HG03175 (cell line): Measurements from ENCODE around the gene MN1.

Experiments used
- ATAC-seq: cut with Tn5 transposase; IDR thresholded peaks from one replicate; pipeline ENCODE4 v1.9.1; 2021; ENCODE audit warnings: mild to moderate bottlenecking, moderate library complexity; ENCODE audit not compliant: unreplicated experiment

The MN1 gene

DNA sequence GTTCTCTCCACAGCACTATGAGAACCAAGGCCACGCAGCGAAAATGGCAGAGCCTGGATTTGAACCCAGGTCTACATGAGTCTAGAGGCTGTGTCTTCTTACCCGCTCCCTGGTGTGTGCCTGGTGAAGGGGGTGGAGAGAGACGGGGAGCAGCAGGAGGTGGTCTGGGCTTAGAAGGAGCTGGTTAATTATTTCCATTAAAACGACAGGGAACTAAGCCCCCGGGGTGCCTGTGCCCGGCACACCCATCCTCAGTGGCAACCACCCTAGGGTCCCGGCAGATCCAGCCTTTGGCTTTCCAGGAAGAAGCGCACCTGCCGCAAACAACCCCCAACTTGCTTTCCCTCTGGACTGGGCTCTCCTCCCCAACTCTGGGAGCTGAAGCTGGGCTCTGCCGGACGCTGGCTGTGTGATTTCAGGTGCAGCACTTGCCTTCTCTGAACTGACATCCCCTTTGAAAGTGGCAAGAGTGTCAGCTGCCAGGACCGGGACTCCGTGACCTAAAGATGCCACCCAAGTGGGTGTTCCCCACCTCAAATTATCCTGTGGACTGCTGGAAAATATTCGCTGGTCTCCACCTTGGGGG is 35.8 kb downstream of the MN1 start:
- no peak for ATAC-seq

GRCh38 chr22:27764722-27765236 is 36.8 kb downstream of the MN1 start:
- ATAC-seq, result no peak

DNA sequence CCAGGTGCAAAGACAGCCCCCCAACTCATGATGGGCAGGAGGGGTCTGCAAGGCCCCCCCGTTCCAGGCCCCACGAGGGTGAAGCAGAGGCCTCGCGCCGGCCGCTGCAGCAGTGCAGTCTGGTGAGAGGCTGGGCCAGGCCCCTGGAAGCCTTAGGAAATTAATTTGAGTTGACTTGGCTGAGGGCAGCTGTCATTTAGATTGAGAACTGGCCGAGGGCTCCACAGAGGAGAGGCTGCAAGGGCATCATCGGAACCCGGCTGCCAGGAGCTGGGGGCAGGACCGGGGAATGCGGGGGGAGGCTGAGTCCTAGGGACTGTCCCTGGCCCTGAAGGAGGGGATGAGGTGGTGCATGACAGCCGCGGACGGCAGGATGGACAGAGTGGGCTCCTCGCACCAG is 39.9 kb downstream of the MN1 start:
- ATAC-seq, result no peak

DNA sequence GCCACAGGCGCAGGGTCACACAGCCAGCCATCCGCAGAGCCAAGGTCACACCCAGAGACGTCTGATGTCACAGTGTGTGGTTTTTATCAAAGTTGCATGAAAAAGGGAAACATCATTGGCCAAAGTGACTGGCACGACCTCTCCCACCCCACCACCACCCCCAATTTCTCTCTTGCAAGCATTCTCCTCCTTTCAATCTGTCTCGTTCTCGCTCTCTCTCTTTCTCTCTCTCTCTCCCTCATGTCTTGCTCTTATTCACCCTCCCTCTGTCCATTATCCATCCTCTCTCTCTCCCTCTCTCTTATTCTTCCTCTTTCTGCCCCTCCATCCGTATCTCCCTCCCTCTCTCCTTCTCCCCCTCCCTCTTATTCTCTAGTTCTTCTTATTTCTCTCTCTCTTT is 40.6 kb downstream of the MN1 start:
- ATAC-seq, result no peak

DNA sequence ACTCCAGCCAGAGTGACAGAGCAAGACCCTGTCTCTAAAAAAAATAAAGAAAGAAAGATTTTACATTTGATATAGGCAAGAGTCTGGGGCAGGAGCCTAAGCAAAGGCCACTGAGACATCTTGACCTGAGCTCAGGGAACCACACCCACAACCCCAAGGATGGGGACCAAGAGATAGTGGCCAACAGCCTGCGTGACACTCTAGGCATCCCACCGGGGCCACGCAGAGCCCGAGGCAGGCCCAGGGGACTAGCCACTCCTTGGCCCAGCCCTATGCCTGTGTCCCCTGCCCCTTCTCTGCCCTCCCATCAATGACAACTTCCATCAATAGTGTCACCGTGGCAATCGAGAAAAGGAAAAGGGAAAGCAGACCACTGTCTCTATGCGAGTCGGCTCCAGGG is 41.1 kb downstream of the MN1 start:
- no peak for ATAC-seq

- no peak for ATAC-seq
Measured at GRCh38 chr22:27757928-27758525, 43.5 kb downstream of the MN1 start.

GRCh38 chr22:27756212-27756660 is 45.3 kb downstream of the MN1 start:
- no peak for ATAC-seq

DNA sequence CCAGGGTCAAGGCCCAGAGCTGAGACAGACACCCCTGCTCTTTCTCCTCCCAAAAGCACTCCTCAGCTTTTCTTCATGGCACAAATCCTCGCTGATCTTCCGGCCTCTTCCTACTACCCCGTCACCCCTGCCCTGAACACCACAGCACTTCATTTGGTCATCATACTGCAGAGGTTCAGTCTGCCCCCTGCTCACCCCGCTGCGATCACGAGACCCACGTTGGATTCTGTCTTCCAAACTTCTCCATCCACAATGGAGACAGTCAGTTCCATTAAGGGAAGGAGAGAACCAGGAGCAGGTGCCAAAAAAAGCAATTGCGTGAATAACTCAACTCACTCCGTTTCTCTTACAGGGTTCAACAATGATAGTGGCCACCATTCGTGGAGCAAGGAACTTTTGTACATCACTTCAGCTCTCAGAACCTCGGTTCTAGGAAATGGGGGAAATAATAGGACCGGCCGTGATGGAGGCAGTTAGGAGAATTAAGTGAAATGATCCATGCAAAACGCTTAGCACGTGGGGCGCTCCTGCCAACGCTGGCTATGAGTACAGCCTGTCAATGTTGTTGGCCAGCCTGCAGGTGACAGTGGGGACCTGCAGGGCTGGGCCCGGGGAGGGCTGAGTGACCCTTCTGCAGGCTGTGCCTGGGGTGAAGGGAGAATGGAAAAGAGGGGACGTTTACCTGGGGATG is 45.9 kb downstream of the MN1 start:
- no peak for ATAC-seq

- ATAC-seq, result no peak
Measured at GRCh38 chr22:27754888-27755480, 46.6 kb downstream of the MN1 start.

- ATAC-seq, result no peak
Measured at GRCh38 chr22:27754247-27754887, 47.2 kb downstream of the MN1 start.

DNA sequence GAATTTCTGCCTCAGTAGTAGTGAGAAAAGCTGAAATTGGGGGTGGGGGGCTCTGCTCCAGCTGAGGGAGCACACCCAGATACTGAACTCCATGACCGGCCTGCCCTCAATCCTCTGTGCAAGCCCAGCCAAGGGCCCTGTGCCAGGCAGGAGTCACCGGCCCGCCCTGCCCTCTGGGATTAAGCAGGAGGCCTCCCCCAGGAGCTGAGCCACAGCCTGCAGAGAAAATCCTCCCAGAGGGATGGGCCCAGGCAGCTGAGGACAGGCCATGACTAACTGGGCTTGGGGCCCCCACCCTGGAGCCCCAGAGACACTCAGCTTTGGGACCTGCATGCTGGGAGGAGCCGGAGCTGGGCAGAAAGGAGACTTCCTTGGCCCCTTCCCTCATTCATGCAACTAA is 48.8 kb downstream of the MN1 start:
- no peak for ATAC-seq

GRCh38 chr22:27752141-27752540 is 49.4 kb downstream of the MN1 start:
- ATAC-seq, result no peak

GRCh38 chr22:27751277-27752070 is 50.1 kb downstream of the MN1 start:
- no peak for ATAC-seq

GRCh38 chr22:27750584-27751265 is 50.8 kb downstream of the MN1 start:
- no peak for ATAC-seq

DNA sequence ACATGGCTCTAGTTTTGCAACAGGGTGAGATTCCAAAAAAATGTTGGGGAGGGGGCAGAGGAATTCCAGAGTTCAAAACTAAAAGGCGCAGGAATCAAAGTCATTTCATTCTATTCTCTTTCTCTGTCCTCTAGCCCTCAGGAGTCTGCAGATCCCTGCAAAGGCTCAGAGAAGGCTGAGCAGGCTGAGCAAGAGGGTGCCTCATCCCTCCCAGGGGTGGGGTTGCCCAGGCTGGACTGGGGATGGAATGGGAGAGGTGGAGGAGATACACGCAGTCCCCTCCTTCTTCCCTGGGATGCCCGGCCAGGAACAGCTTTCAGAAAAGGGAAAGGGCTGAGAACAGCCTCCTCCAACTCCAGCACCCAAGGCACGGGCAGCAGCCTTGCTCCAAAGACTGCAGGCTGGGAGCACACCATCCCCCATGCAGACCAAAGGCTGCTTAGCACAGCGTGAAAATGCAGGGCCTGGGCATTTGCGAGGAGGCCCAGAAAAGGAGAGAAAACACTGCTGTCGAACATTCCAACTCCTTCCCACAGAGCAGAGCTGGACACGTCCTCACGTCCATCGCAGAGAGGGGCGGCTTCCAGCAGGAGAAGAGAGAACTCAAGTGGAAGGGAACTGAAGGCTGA is 51.8 kb downstream of the MN1 start:
- no peak for ATAC-seq

- no peak for ATAC-seq
Measured at GRCh38 chr22:27748751-27749191, 52.8 kb downstream of the MN1 start.

DNA sequence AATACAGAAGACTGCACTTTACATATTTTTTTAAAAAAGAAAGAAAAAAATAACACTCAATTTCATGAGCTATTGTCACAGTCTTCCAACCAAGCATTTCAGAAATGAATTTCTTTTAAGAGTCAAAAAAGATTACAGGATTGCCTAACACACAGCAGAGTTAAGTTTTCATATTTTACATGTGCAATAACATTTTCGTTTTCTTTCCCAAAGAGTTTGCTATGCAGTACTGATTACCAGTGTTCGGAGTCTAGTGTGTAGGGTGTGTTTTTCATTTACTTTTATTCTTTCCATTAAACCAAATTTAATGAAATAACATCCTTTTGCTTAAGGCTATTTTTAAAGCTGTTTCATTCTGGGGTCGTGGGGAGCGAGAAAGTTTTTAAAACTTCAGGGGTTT is 53.2 kb downstream of the MN1 start:
- no peak for ATAC-seq

DNA sequence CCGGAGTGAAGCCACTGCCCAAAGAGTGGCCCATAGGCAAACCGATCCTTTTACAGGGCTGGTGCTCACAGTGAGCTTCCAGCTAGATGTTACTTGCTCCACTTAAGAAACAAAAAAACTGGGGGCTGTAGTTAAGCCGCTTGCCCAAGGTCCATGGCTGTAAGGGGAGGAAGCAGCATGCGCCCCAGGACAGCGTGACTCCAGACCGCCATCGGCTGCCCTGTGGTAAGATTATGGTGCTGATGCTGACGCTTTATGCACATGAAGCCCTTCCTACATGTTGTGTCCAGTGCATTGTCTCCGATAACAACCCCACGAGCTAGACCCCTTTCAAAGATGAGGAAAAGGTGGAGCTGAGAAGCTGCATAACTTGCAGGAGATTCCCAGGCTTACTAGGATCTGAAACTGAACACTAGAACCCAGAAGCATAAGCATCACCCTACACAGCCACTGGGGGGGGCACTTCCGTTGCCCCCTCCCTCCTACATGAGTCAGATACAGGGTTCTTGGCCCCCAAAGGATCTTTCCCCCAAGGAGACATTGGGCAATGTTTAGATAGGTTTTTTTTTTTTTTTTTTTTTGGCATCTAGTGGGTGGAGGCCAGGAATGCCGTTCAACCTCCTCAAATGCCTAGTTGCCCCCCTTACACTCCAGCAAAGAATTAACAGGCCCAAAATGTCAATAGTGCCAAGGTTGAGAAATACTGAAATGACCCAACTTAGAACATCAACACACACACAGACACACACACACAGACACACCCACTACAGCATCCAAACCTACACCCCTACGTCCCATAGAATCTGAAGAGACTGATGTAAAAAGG is 53.9 kb downstream of the MN1 start:
- ATAC-seq, result no peak

- ATAC-seq, result no peak
Measured at GRCh38 chr22:27746918-27747317, 54.6 kb downstream of the MN1 start.
